GM10248 (cell line): ENCODE data around the gene CNTNAP2.

Source experiments
- CTCF ChIA-PET: fragments of 300-600 bp; sonication (Branson Sonifier 250); formaldehyde crosslinking; extraction: SDS; loops from one replicate; lab custom pipeline; 2021; ENCODE audit warnings: antibody characterized with exemption; lab: Yijun Ruan, JAX
- POLR2A ChIA-PET: fragments of 350-650 bp; sonication (Branson Sonifier 250); formaldehyde crosslinking; extraction: SDS; loops from one replicate; lab custom pipeline; 2020; ENCODE audit warnings: antibody characterized with exemption; lab: Yijun Ruan, JAX
- DNase-seq: peaks from one replicate; pipeline ENCODE4 v3.0.0; 2012; ENCODE audit errors: extremely low spot score
- TF ChIP-seq, protein P1 (sequence below): IDR thresholded peaks from 2 replicates; pipeline ENCODE4 v1.5.1; 2012; ENCODE audit warnings: mild to moderate bottlenecking, low read depth; ENCODE audit errors: extremely low read depth, missing control alignments, control extremely low read depth

The CNTNAP2 gene

DNA sequence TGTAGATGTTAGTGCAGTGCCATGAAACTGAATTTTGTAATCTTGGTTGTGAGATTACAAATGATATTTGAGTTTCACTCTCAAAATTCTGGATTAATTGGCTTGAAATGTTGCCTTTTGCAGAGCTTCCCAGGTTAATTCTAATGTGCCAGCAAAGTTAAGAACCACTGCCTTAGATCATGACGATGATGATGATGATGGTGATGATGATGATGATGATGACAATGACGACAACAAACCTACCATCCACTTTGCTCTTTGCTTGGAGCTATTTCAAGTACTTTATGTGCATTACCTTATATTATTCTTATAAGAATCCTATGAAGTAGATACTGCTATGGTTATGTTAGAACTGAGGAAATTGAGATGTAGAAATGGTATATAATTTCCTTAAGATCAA is 261.6 kb downstream of the CNTNAP2 start:
- POLR2A ChIA-PET: no interaction called here
- DNase-seq: no peak
- CTCF ChIA-PET: no interaction called here
- TF ChIP-seq, protein P1, sequence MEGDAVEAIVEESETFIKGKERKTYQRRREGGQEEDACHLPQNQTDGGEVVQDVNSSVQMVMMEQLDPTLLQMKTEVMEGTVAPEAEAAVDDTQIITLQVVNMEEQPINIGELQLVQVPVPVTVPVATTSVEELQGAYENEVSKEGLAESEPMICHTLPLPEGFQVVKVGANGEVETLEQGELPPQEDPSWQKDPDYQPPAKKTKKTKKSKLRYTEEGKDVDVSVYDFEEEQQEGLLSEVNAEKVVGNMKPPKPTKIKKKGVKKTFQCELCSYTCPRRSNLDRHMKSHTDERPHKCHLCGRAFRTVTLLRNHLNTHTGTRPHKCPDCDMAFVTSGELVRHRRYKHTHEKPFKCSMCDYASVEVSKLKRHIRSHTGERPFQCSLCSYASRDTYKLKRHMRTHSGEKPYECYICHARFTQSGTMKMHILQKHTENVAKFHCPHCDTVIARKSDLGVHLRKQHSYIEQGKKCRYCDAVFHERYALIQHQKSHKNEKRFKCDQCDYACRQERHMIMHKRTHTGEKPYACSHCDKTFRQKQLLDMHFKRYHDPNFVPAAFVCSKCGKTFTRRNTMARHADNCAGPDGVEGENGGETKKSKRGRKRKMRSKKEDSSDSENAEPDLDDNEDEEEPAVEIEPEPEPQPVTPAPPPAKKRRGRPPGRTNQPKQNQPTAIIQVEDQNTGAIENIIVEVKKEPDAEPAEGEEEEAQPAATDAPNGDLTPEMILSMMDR: no peak

DNA sequence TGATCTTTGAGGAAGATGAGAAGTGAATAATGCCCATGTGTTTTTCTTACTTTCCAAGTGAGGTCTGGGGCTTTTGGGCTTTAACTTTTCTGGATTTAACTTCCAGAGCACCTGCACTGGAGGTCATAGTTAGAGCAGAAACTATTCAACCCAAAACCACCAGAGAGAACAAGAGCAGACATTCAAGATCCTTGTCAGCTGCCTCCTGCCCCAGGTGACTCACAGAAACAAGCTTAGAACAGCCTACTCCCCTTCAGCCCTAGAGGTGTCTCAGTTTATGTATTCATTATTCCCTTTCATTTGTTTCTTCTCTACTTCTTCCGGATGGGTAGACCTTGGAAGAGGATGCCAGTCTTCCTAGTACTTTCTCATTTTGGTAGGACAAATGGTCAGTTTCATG is 270.5 kb downstream of the CNTNAP2 start:
- ChIA-PET CTCF (interaction anchor here (1.1 kb wide), 1 partner anchor 14 kb away, joined by 3 read pairs; no protein-coding TSS in a partner anchor), POLR2A (no interaction called here)
- TF ChIP-seq, protein P1: no peak
- no peak for DNase-seq

DNA sequence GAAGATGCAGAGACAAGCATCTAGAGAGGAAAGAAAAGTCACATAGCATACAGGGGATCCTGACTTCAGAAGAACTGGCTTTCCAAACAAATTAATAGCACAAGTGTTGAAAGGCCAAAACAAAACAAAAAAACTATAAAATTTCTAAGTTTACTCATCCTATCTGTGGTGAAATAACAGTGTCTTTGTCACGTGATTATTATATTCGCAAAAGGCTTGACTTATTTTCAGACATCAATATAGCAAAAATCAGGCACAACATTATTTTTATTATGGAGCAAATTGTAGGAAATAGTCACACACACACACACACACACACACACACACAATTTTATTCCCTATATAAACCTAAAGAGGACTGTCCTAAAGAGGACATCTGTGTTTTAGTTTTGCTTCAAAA is 272.3 kb downstream of the CNTNAP2 start:
- CTCF ChIA-PET: interaction anchor here (0.8 kb wide), 1 partner anchor 16 kb away, joined by 3 read pairs; no protein-coding TSS in a partner anchor
- DNase-seq: no peak
- TF ChIP-seq, protein P1: no peak
- POLR2A ChIA-PET: no interaction called here

DNA sequence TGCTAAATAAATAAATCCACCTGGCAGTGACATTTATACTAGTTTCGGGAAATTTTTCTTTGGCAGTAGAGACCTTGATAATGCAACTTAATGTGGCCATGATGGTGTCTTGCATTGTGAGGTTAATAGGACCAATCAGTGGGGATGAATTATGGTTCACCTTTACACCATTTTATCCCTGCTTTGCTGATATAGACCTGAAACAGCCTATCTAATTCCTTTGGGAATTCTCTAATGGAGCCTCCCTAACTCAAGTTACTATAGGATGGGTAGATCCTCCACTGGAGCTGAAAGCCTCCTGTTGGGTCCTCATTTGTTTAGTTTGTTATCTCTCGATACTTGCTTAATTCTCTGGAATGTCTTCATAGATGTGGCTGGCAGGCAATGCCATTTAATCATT is 276.7 kb downstream of the CNTNAP2 start:
- no peak for DNase-seq
- ChIA-PET POLR2A (no interaction called here), CTCF (interaction anchor here (1.0 kb wide), 1 partner anchor 10 kb away, joined by 3 read pairs; no protein-coding TSS in a partner anchor)
- TF ChIP-seq, protein P1: no peak

DNA sequence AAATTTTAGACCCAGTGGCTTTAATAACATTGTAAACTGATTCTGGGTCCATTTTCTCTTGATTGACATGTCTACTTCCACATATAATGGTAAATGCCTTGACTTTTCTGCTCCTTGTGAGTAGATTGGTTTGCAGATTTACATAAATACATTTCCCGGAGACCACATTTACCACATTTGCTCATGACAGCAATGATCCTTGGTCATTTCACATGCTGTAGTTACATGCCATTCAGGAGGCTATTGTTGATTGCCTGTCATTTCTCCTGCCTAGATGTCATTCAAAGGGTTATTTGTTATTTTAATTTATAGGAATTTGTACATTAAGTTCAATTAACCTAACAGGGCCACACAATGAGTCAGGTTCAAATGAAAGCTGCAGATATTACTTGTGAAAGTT is 280.5 kb downstream of the CNTNAP2 start:
- ChIA-PET POLR2A (no interaction called here), CTCF (no interaction called here)
- DNase-seq: no peak
- TF ChIP-seq, protein P1: no peak

DNA sequence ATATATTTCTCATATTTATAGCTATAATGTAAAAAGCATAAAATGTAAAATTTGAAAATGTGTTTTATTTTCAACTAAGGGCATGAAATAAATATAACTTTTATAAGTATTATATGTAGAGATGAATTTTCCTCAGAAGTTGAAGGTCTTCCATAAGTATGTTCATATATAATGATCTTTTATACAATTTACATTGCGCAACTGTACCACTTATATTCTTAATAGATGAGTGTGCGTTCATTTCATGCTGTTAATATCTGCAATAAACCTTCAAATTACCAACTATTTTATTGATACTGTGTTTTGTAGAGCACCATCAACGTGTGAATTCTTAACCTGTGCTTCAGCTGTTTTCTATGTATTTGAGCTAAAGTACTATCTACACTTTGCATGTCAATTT is 285.3 kb downstream of the CNTNAP2 start:
- ChIA-PET CTCF (interaction anchor here (1.4 kb wide), 1 partner anchor 14 kb away, joined by 3 read pairs; no protein-coding TSS in a partner anchor), POLR2A (no interaction called here)
- TF ChIP-seq, protein P1: no peak
- DNase-seq: no peak
